Measurements from ENCODE around the gene GK.

DNA sequence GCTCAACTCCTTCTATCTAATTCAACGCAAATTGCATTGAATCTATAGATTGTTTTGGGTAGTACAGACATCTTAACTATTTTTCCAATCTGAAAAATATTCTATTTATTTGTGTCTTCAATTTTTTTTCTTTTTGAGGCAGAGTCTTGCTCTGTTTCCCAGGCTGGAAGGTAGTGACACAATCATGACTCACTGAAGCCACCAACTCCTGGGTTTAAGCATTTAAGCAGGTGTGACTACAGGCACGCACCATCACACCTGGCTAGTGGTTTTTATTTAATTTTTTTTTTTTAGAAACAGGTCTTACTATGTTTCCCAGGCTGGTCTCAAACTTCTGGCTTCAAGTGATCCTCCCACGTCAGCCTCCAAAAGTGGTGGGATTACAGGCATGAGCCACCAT, 98.3 kb downstream of the GK start:
- TF ChIP-seq, protein P1, sequence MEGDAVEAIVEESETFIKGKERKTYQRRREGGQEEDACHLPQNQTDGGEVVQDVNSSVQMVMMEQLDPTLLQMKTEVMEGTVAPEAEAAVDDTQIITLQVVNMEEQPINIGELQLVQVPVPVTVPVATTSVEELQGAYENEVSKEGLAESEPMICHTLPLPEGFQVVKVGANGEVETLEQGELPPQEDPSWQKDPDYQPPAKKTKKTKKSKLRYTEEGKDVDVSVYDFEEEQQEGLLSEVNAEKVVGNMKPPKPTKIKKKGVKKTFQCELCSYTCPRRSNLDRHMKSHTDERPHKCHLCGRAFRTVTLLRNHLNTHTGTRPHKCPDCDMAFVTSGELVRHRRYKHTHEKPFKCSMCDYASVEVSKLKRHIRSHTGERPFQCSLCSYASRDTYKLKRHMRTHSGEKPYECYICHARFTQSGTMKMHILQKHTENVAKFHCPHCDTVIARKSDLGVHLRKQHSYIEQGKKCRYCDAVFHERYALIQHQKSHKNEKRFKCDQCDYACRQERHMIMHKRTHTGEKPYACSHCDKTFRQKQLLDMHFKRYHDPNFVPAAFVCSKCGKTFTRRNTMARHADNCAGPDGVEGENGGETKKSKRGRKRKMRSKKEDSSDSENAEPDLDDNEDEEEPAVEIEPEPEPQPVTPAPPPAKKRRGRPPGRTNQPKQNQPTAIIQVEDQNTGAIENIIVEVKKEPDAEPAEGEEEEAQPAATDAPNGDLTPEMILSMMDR (IDR thresholded peaks at IDR 0.05 in 8 of 11, conservative IDR thresholded peaks at IDR 0.05 in 3 of 11): no peak
- TF ChIP-seq POLR2A (IDR thresholded peaks at IDR 0.05): no peak
- TF ChIP-seq POLR2AphosphoS5 (IDR thresholded peaks at IDR 0.05): no peak

Data from spleen (tissue), 7 donors.